ENCODE data around the gene NR5A2. TPM values are rescaled to one million over a fixed set of nuclear protein-coding genes. Genes with fewer than 3 reads are reported as not detected.
"Not testable (repeated sequence)": the region's sequence is repeated elsewhere in the genome, so short reads cannot be mapped to it uniquely, and the experiment has no call there.

NR5A2 gene
- total and polyA plus RNA-seq, 3 donors from 2014 or later = 1.3 to 4.4 (median 2.3) TPM

DNA sequence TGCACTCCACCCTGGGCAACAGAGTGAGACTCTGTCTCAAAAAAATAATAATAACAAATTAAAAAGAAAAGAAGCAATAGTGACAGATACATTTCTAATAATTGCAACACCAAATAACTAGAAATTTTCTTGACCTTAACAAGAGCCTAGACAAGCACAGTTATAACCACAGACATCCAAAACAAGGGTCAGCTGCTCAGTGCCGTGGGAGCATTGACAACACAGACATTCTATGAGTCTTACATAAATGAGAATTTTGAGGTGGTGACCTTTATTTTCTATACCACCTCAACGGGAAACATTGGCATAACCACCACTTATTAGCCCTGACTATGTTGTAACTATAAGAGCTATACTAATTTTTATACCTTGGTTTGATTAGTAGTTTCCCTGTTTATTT lies 156.1 kb downstream of the NR5A2 start:
- WGBS, 2 donors = 84 to 88% methylated on average over 2 of the region's 2 CpGs
- TF ChIP-seq, protein P1, sequence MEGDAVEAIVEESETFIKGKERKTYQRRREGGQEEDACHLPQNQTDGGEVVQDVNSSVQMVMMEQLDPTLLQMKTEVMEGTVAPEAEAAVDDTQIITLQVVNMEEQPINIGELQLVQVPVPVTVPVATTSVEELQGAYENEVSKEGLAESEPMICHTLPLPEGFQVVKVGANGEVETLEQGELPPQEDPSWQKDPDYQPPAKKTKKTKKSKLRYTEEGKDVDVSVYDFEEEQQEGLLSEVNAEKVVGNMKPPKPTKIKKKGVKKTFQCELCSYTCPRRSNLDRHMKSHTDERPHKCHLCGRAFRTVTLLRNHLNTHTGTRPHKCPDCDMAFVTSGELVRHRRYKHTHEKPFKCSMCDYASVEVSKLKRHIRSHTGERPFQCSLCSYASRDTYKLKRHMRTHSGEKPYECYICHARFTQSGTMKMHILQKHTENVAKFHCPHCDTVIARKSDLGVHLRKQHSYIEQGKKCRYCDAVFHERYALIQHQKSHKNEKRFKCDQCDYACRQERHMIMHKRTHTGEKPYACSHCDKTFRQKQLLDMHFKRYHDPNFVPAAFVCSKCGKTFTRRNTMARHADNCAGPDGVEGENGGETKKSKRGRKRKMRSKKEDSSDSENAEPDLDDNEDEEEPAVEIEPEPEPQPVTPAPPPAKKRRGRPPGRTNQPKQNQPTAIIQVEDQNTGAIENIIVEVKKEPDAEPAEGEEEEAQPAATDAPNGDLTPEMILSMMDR (IDR thresholded peaks at IDR 0.05) = no peak
- no peak for TF ChIP-seq POLR2A (IDR thresholded peaks at IDR 0.05)
- no peaks in the 10 kb centered on the region for H3K4me1 ChIP-seq
- H3K27me3 ChIP-seq = no peaks in the 10 kb centered on the region
- DNase-seq = no peak
- no peaks in the 10 kb centered on the region for H3K9me3 ChIP-seq
- intact Hi-C loops (cut with DNase I; ENCODE audit: low total_unique reads) = no loop called here
- no peak overlapping the region for H3K27ac ChIP-seq
- H3K36me3 ChIP-seq (ENCODE audit: low read depth, missing control alignments) = no peaks in the 10 kb centered on the region
- H3K4me3 ChIP-seq = no peak overlapping the region

DNA sequence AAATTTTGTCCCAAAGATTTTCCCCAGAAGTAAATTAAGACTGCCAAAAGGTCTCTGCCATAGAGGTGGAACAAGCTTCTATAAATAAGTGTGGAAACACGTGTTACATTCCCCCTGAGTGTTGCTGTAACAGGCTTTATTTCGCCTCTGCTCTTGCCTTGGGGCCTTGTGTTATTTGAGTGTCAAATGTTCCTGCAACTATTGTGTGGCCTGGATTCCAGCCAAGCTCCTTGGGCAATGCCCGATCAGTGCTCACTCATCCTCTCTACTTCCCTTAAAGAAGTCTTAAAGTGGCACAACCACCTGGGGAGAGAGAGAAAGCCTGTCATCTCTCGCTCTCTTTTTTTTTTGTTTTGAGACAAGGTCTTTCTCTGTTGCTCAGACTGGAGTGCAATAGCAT lies 156.7 kb downstream of the NR5A2 start:
- no peaks in the 10 kb centered on the region for H3K9me3 ChIP-seq
- no peaks in the 10 kb centered on the region for H3K27me3 ChIP-seq
- no peaks in the 10 kb centered on the region for H3K36me3 ChIP-seq (ENCODE audit: low read depth, missing control alignments)
- intact Hi-C loops (cut with DNase I; ENCODE audit: low total_unique reads) = no loop called here
- DNase-seq = peak; percentile 44
- H3K27ac ChIP-seq = no peak overlapping the region
- H3K4me3 ChIP-seq = no peak overlapping the region
- H3K4me1 ChIP-seq = no peaks in the 10 kb centered on the region
- TF ChIP-seq, protein P1 (IDR thresholded peaks at IDR 0.05) = no peak
- no peak for TF ChIP-seq POLR2A (IDR thresholded peaks at IDR 0.05)
- 56 to 66% methylated on average over 4 of the region's 4 CpGs for WGBS, 2 donors

DNA sequence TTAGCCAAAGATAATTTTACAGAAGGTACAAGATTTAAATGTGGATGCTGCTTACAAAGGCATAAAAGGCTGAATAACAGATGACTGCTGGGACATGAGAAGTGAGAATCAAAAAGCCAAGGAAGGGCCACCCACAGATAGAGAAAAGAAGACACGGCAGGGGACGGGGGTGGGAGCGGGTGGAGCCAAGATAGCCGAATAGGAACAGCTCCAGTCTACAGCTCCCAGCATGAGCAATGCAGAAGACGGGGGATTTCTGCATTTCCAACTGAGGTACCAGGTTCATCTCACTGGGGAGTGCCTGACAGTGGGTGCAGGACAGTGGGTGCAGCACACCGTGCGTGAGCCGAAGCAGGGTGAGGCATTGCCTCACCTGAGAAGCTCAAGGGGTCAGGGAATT lies 157.7 kb downstream of the NR5A2 start:
- not testable (repeated sequence) for H3K9me3 ChIP-seq
- WGBS, 2 donors = 80 to 91% methylated on average over 8 of the region's 8 CpGs

DNA sequence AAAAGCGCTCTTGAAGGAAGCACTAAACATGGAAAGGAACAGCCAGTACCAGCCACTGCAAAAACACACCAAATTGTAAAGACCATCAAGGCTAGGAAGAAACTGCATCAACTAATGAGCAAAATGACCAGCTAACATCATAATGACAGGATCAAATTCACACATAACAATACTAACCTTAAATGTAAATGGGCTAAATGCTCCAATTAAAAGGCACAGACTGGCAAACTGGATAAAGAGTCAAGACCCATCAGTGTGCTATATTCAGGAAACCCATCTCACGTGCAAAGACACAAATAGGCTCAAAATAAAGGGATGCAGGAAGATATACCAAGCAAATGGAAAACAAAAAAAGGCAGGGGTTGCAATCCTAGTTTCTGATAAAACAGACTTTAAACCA lies 159.8 kb downstream of the NR5A2 start:
- H3K27ac ChIP-seq; intact Hi-C loops (cut with DNase I; ENCODE audit: low total_unique reads); H3K36me3 ChIP-seq (ENCODE audit: low read depth, missing control alignments); H3K4me1 ChIP-seq; H3K9me3 ChIP-seq; H3K27me3 ChIP-seq; H3K4me3 ChIP-seq; DNase-seq: not testable (repeated sequence)
- 57 to 86% methylated on average over 2 of the region's 2 CpGs for WGBS, 2 donors

More for the DNA sequence above, 157.7 kb downstream of the NR5A2 start:
- H3K4me1 ChIP-seq; DNase-seq; intact Hi-C loops (cut with DNase I; ENCODE audit: low total_unique reads); H3K27ac ChIP-seq; H3K36me3 ChIP-seq (ENCODE audit: low read depth, missing control alignments); H3K27me3 ChIP-seq; H3K4me3 ChIP-seq: not testable (repeated sequence)

DNA sequence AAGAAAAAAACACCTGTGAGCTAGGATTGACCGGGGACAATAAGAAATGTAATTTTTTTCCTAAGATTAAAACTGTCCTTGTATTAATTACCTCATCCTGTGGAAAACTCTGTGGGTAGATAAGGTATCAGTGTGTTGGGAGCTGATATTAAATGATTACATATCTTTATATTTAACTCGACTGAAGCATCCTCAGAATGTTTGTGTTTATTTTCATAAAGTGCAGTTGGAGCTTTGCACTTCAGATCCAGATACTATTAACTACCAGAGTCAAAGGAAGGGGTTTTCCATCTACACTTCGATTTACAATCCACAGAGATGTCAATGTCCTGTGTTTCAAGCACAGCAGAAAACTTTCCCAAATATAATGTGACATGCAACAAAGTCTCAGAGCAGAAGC lies 164.5 kb downstream of the NR5A2 start:
- WGBS, 2 donors = 62 to 71% methylated on average over 3 of the region's 3 CpGs
- no peaks in the 10 kb centered on the region for H3K9me3 ChIP-seq
- H3K27me3 ChIP-seq = no peaks in the 10 kb centered on the region
- TF ChIP-seq POLR2A (IDR thresholded peaks at IDR 0.05) = no peak
- TF ChIP-seq, protein P1 (IDR thresholded peaks at IDR 0.05) = no peak
- H3K27ac ChIP-seq = no peak overlapping the region
- H3K4me1 ChIP-seq = no peaks in the 10 kb centered on the region
- DNase-seq = no peak
- no peak overlapping the region for H3K4me3 ChIP-seq
- no peaks in the 10 kb centered on the region for H3K36me3 ChIP-seq (ENCODE audit: low read depth, missing control alignments)
- intact Hi-C loops (cut with DNase I; ENCODE audit: low total_unique reads) = no loop called here

DNA sequence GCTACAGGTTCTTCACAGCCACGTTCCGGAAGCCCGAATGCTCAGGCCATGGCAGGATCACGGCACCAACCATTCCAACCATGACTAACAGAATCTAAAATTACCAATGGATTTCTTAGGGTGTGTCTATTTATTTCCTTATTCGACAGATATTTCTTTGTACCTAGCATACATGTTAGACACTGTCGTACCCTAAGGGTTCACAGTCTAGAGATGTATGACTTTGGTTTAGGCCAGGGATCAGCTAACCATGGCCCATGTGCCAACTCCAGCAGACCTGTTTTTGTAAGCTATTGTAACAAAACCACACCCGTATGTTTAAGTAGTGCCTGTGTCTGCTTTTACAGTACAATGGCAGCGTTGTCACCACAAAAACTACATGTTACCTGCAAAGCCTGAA lies 167.0 kb downstream of the NR5A2 start:
- no peak overlapping the region for H3K4me3 ChIP-seq
- no peaks in the 10 kb centered on the region for H3K9me3 ChIP-seq
- WGBS, 2 donors = 87 to 96% methylated on average over 8 of the region's 8 CpGs
- no peak overlapping the region for H3K27ac ChIP-seq
- no peak for DNase-seq
- intact Hi-C loops (cut with DNase I; ENCODE audit: low total_unique reads) = no loop called here
- no peaks in the 10 kb centered on the region for H3K4me1 ChIP-seq
- H3K36me3 ChIP-seq (ENCODE audit: low read depth, missing control alignments) = no peaks in the 10 kb centered on the region
- TF ChIP-seq, protein P1 (IDR thresholded peaks at IDR 0.05) = no peak
- TF ChIP-seq POLR2A (IDR thresholded peaks at IDR 0.05) = no peak
- H3K27me3 ChIP-seq = no peaks in the 10 kb centered on the region
